Measurements from ENCODE around the gene EDIL3.

Gene EDIL3

DNA sequence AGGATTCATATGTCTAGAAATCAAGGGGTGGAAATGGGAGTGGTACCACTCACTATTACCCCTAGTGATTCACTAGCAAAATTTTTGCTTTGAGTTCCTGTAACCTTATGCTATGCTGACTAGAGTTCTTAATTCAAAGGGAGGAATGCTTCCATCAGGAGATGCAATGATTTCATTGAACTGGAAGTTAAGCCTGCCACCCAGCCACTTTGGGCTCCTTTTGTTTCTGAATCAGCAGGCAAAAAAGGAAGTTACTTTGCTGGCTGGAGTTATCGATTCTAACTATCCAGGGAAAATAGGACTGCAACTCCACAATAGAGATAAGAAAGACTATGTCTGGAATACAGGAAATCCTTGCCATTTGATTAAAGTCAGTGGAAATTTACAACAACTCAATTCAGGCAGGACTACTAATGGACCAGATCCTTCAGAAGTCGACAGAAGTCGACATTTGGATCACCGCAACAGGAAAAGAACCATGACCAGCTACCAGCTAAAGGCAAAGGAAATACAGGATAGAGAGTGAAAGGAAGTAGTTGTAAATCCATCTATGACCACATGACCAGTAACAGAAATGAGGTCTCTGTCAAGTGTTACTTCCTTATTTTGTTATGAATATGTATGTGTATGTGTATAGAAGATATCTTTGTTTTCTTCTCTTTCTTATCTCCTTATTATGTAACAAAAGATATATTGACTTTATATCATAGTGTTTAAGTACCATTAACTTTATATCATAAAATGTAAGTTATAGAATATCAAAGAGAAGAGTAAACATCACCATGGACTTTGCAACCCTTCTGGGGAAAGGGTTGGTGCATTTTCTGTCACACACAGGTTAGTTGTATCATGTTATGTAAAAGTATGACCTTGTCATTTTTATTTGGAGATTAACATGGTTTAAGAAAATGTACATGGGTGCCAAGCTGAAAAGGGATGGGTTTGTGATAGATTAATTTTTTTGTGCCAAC lies 465.3 kb downstream of the EDIL3 start:
- Histone ChIP-seq H3K4me1 (ENCODE audit: control insufficient read depth, insufficient read depth, low read length) (no peaks in the 10 kb centered on the region), H3K4me3 (ENCODE audit: low read length) (no peak overlapping the region), H3K9me3 (ENCODE audit: control insufficient read depth, low read length) (no peaks in the 10 kb centered on the region), H3K27me3 (replicated peaks; ENCODE audit: control insufficient read depth, insufficient read depth, low read length) (no peaks in the 10 kb centered on the region), H3K36me3 (ENCODE audit: control insufficient read depth, insufficient read depth, low read length, severe bottlenecking) (no peaks in the 10 kb centered on the region), H3K9ac (ENCODE audit: low read length) (no peak overlapping the region)
- DNase-seq (ENCODE audit: low read depth), result peak; percentile 46

DNA sequence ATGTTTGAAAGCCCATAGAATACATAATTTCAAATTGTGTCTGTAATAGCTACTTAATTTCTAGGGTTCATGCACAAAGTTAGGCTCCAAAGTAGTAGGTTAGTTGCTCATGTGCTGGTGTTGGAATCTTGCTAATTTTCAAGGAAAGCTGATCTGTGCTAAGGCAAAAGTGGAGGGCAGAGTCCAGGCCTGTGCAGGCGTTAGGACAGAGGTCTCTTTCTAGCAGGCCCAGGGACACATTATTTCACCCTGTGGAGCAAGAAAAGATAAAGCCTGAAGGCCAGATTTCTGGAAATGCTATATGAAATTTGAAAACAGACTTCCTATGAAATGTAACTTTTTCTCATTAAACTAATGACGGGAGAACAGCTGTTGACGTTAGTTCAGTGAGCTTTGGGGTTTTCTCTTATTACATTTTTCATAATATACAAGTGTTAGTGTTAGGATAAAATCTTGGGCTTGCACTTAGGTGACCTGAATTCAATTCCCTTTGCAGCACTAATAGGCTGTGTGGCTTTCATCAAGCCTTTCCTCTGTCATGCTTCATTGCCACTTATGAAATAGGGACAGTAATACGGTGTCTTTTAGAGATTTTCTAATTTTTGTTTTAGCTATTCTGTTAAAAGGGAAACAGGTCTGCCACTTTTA lies 467.3 kb downstream of the EDIL3 start:
- DNase-seq (ENCODE audit: low read depth), result no peak
- Histone ChIP-seq H3K4me1 (ENCODE audit: control insufficient read depth, insufficient read depth, low read length) (no peaks in the 10 kb centered on the region), H3K9ac (ENCODE audit: low read length) (no peak overlapping the region), H3K9me3 (ENCODE audit: control insufficient read depth, low read length) (no peaks in the 10 kb centered on the region), H3K27me3 (replicated peaks; ENCODE audit: control insufficient read depth, insufficient read depth, low read length) (no peaks in the 10 kb centered on the region), H3K4me3 (ENCODE audit: low read length) (no peak overlapping the region), H3K36me3 (ENCODE audit: control insufficient read depth, insufficient read depth, low read length, severe bottlenecking) (no peaks in the 10 kb centered on the region)

DNA sequence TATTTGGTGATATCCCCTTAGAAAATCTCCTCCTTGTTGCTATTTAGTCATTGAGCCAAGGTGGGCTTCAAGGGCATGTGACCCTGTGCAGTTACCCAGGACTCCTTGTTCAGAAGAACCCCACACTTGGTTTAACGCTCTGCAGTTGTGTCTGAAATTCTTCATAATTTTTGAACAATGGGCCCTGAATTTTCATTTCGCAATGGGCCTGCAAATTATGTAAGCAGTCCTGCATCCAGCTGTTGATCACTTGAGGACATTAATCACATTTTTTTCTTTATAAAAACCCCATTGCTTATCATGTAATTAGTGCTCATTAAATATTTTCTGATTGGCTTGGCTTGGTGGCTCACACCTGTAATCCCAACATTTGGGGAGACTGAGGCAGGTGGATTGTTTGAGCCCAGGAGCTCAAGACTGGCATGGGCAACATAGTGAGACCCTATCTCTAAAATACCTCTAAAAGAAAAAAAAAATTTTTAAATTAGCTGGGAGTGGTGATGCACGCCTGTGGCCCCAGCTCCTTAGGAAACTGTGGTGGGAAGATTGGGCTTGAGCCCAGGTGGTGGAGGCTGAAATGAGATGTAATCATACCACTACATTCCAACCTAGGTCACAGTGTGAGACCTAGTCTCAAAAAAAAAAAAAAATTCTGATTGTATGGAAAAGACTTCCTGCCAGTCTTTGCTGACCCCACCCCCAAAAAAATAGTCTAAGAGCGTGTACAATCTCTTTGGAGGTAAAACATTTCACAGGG lies 469.8 kb downstream of the EDIL3 start:
- no peak for DNase-seq (ENCODE audit: low read depth)
- Histone ChIP-seq H3K9me3 (ENCODE audit: control insufficient read depth, low read length) (no peaks in the 10 kb centered on the region), H3K4me3 (ENCODE audit: low read length) (no peak overlapping the region), H3K27me3 (replicated peaks; ENCODE audit: control insufficient read depth, insufficient read depth, low read length) (no peaks in the 10 kb centered on the region), H3K9ac (ENCODE audit: low read length) (no peak overlapping the region), H3K36me3 (ENCODE audit: control insufficient read depth, insufficient read depth, low read length, severe bottlenecking) (no peaks in the 10 kb centered on the region), H3K4me1 (ENCODE audit: control insufficient read depth, insufficient read depth, low read length) (no peaks in the 10 kb centered on the region)

DNA sequence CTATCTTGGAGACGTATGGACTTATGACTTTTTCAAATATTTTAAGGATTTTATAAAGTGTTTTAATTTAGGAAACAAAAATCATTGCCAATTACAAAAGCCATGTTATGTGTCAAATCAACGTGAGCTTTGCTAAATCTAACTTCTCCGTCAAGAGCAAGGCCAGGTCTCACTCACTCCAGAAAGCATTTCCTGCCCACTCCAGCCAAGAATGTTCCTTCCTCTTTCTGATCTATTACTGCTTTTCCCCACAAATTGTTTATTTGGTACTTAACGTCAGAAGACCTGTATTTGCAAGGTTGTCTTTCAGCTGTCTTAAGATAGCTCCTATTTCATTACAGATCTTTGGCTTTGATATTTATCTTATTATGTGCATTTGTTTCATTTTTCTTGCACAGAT lies 470.5 kb downstream of the EDIL3 start:
- no peak overlapping the region for H3K9ac ChIP-seq (ENCODE audit: low read length)
- H3K4me3 ChIP-seq (ENCODE audit: low read length), result no peak overlapping the region
- no peak for DNase-seq (ENCODE audit: low read depth)
- no peaks in the 10 kb centered on the region for H3K36me3 ChIP-seq (ENCODE audit: control insufficient read depth, insufficient read depth, low read length, severe bottlenecking)
- no peaks in the 10 kb centered on the region for H3K4me1 ChIP-seq (ENCODE audit: control insufficient read depth, insufficient read depth, low read length)
- no peaks in the 10 kb centered on the region for H3K27me3 ChIP-seq (replicated peaks; ENCODE audit: control insufficient read depth, insufficient read depth, low read length)
- H3K9me3 ChIP-seq (ENCODE audit: control insufficient read depth, low read length), result no peaks in the 10 kb centered on the region

DNA sequence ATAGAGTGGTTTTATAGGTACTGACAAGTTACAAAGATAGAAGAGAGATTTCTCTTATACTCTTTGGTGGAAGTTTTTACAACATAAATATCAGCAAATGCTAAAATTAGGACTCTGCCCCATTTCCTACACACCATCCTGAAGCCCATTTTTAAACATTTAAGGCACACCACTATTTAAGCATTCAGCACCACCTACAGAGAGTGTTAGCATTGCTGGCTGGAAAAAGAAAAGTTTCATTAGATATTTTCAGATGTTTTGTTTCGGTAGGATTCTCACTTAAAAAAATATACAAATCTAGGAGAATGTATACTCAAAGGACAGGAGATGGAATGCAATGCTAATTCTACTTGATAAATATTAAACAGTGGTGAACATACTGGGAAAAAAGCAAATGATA lies 471.1 kb downstream of the EDIL3 start:
- no peak overlapping the region for H3K4me3 ChIP-seq (ENCODE audit: low read length)
- DNase-seq (ENCODE audit: low read depth), result no peak
- no peaks in the 10 kb centered on the region for H3K9me3 ChIP-seq (ENCODE audit: control insufficient read depth, low read length)
- no peak overlapping the region for H3K9ac ChIP-seq (ENCODE audit: low read length)
- no peaks in the 10 kb centered on the region for H3K36me3 ChIP-seq (ENCODE audit: control insufficient read depth, insufficient read depth, low read length, severe bottlenecking)
- no peaks in the 10 kb centered on the region for H3K27me3 ChIP-seq (replicated peaks; ENCODE audit: control insufficient read depth, insufficient read depth, low read length)
- no peaks in the 10 kb centered on the region for H3K4me1 ChIP-seq (ENCODE audit: control insufficient read depth, insufficient read depth, low read length)

DNA sequence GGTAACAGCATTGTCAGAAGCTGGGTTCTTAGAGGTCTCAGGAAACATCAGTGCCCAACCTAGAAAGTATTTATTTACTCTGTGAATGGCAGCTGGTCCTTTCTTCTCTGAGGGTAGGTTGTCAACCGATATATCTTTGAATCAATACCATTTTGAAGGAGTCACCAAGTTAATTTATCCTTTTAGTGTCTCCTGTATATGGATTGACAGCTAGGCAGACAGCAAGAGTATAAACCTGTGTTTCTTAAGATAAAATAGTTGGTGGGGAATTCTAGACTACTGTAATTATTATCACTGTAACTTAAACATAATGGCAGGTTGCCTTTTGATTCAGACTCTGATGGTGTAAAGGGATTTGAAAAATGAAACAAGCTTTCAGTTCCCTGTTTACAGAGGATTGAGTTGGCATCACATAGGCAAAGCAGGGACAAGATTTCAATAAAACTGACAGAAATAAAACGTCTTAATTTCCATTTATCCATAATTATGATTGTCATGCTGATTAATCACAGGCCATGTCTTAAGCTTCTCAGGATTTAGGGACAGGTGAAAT lies 473.2 kb downstream of the EDIL3 start:
- Histone ChIP-seq H3K9ac (ENCODE audit: low read length) (no peak overlapping the region), H3K4me1 (ENCODE audit: control insufficient read depth, insufficient read depth, low read length) (no peaks in the 10 kb centered on the region), H3K9me3 (ENCODE audit: control insufficient read depth, low read length) (no peaks in the 10 kb centered on the region), H3K4me3 (ENCODE audit: low read length) (no peak overlapping the region), H3K27me3 (replicated peaks; ENCODE audit: control insufficient read depth, insufficient read depth, low read length) (no peaks in the 10 kb centered on the region), H3K36me3 (ENCODE audit: control insufficient read depth, insufficient read depth, low read length, severe bottlenecking) (no peaks in the 10 kb centered on the region)
- no peak for DNase-seq (ENCODE audit: low read depth)

DNA sequence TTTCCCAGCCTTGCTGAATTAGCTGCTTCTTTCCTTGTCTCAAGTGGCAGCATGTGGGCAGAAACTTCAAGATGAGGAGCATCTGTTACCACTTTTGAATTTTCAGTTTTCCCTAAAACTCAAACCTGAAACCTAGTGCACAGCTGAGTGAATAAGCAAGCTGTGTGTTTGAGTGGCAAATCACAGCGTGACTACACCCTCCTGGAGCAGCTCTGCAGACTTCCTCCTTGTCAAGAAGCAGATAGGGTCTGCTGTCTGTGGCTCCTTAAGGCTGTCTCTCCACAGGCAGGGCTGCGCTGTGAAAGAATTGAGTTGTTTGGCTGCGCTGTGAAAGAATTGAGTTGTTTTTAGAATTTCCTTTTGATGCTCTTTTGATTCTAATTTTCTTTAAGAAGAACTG lies 484.4 kb downstream of the EDIL3 start:
- DNase-seq (ENCODE audit: low read depth), result no peak
- no peaks in the 10 kb centered on the region for H3K27me3 ChIP-seq (replicated peaks; ENCODE audit: control insufficient read depth, insufficient read depth, low read length)
- H3K4me1 ChIP-seq (ENCODE audit: control insufficient read depth, insufficient read depth, low read length), result no peaks in the 10 kb centered on the region
- H3K36me3 ChIP-seq (ENCODE audit: control insufficient read depth, insufficient read depth, low read length, severe bottlenecking), result no peaks in the 10 kb centered on the region
- no peaks in the 10 kb centered on the region for H3K9me3 ChIP-seq (ENCODE audit: control insufficient read depth, low read length)
- H3K4me3 ChIP-seq (ENCODE audit: low read length), result no peak overlapping the region
- H3K9ac ChIP-seq (ENCODE audit: low read length), result no peak overlapping the region

DNA sequence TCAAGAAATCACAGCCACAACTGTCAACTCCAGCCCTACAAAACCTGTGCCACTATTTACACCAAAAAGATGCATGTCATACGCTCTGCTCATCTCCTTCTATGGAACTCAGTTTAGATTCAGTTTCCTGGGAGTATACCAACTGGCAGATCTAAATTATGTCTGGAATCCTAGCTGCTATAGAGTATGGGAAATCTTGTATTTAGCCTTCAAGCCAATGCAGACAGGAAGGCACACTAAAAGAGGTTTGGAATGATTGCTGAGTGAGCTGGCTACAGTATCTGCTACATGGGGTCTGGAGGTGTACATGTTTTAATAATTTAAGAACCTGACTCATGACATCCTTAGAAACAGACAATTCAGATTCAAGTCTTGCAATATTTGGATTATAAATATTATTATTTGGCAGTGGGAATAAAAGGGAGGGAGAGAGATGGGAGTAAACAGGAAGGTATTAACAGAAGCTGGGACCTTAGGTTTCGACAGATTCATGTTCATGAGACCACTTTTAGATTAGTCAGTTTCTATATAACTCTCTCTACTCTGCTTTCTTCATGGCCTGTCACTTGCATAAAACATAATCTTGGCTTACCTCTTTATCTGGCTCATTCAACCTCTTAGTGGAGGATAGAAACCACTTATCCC lies 485.2 kb downstream of the EDIL3 start:
- Histone ChIP-seq H3K9ac (ENCODE audit: low read length) (no peak overlapping the region), H3K4me3 (ENCODE audit: low read length) (no peak overlapping the region), H3K4me1 (ENCODE audit: control insufficient read depth, insufficient read depth, low read length) (no peaks in the 10 kb centered on the region), H3K9me3 (ENCODE audit: control insufficient read depth, low read length) (no peaks in the 10 kb centered on the region), H3K36me3 (ENCODE audit: control insufficient read depth, insufficient read depth, low read length, severe bottlenecking) (no peaks in the 10 kb centered on the region), H3K27me3 (replicated peaks; ENCODE audit: control insufficient read depth, insufficient read depth, low read length) (no peaks in the 10 kb centered on the region)
- peak; percentile 45 for DNase-seq (ENCODE audit: low read depth)

DNA sequence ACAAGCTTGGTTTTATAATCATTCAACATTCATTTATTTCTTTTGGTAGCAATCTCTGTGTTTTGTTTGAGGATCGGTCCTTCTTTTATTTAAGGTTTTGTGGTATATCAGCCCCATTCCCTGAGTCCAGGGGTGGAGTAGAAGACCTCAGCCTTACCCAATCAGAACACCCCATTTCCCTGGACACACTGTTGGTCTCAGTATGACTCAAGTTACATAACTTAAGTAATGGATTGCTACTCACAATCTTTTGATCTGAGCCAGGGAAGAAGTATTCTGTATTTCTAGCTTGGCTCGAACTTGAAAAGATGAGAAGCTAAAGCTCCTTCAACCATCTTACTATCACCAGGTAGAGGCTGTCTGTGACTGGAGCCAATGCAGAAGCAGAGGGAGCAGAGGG lies 488.8 kb downstream of the EDIL3 start:
- Histone ChIP-seq H3K27me3 (replicated peaks; ENCODE audit: control insufficient read depth, insufficient read depth, low read length) (no peaks in the 10 kb centered on the region), H3K36me3 (ENCODE audit: control insufficient read depth, insufficient read depth, low read length, severe bottlenecking) (no peaks in the 10 kb centered on the region), H3K9me3 (ENCODE audit: control insufficient read depth, low read length) (no peaks in the 10 kb centered on the region), H3K4me1 (ENCODE audit: control insufficient read depth, insufficient read depth, low read length) (no peaks in the 10 kb centered on the region), H3K4me3 (ENCODE audit: low read length) (no peak overlapping the region), H3K9ac (ENCODE audit: low read length) (no peak overlapping the region)
- no peak for DNase-seq (ENCODE audit: low read depth)

DNA sequence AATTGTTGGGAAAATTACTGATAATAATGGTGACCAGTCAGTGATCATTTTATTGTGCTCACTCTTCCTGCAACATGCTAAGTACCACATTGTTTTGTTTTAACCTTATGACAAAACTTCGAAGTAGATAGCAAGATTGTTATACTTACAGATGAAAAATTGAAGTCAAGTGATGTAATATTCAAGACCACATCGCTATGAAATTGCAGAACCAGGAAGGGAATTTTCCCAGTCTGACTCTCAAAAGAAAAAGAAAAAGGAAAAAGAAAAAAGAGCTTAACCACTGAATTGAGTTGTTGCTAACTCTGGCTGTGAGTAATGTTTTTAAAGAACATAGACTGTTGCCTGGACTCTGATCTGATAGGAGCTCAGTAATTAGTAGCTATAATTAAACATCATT lies 493.4 kb downstream of the EDIL3 start:
- no peak overlapping the region for H3K4me3 ChIP-seq (ENCODE audit: low read length)
- no peak overlapping the region for H3K9ac ChIP-seq (ENCODE audit: low read length)
- no peaks in the 10 kb centered on the region for H3K27me3 ChIP-seq (replicated peaks; ENCODE audit: control insufficient read depth, insufficient read depth, low read length)
- no peaks in the 10 kb centered on the region for H3K9me3 ChIP-seq (ENCODE audit: control insufficient read depth, low read length)
- DNase-seq (ENCODE audit: low read depth), result no peak
- H3K36me3 ChIP-seq (ENCODE audit: control insufficient read depth, insufficient read depth, low read length, severe bottlenecking), result no peaks in the 10 kb centered on the region
- no peaks in the 10 kb centered on the region for H3K4me1 ChIP-seq (ENCODE audit: control insufficient read depth, insufficient read depth, low read length)

Measured in adipocyte (in vitro differentiated cells).